HEK293T (cell line): ENCODE data around the gene LRP11.
"Not testable (repeated sequence)": the region's sequence is repeated elsewhere in the genome, so short reads cannot be mapped to it uniquely, and the experiment has no call there.

Source experiments
- CTCF ChIA-PET: fragments of 350-600 bp; formaldehyde crosslinking; extraction: SDS; loops from one replicate; lab custom pipeline; 2021; ENCODE audit warnings: antibody characterized with exemption, inconsistent platforms; lab: Yijun Ruan, JAX
- POLR2A ChIA-PET: fragments of 350-600 bp; formaldehyde crosslinking; extraction: SDS; loops from one replicate; lab custom pipeline; 2020; ENCODE audit warnings: antibody characterized with exemption, inconsistent platforms; lab: Yijun Ruan, JAX
- DNase-seq: peaks from one replicate; pipeline ENCODE4 v3.0.0; 2012; ENCODE audit warnings: mixed read lengths; ENCODE audit errors: extremely low spot score
- ARNT ChIP-seq: fragments of 450-650 bp; IDR thresholded peaks from 2 replicates; pipeline ENCODE4 v1.6.1; 2017; ENCODE audit warnings: mild to moderate bottlenecking
- BHLHE40 ChIP-seq: fragments of 450-650 bp; IDR thresholded peaks from 2 replicates; pipeline ENCODE4 v1.6.1; 2016; ENCODE audit warnings: mild to moderate bottlenecking, moderate library complexity, borderline replicate concordance
- CTBP1 ChIP-seq: fragments of 450-650 bp; IDR thresholded peaks from 2 replicates; pipeline ENCODE4 v1.6.1; 2016; ENCODE audit warnings: borderline replicate concordance
- ELF4 ChIP-seq: fragments of 450-650 bp; IDR thresholded peaks from 2 replicates; pipeline ENCODE4 v1.6.1; 2017; ENCODE audit warnings: antibody characterized with exemption
- FOXA1 ChIP-seq: fragments of 450-650 bp; IDR thresholded peaks from 2 replicates; pipeline ENCODE4 v1.6.1; 2016; ENCODE audit warnings: mild to moderate bottlenecking
- FOXK2 ChIP-seq: fragments of 450-650 bp; IDR thresholded peaks from 2 replicates; pipeline ENCODE4 v1.6.1; 2016; ENCODE audit warnings: mild to moderate bottlenecking
- FOXM1 ChIP-seq: fragments of 450-650 bp; IDR thresholded peaks from 2 replicates; pipeline ENCODE4 v1.6.1; 2017; ENCODE audit warnings: mild to moderate bottlenecking, borderline replicate concordance
- HDGF ChIP-seq: fragments of 450-650 bp; IDR thresholded peaks from 2 replicates; pipeline ENCODE4 v1.6.1; 2017; ENCODE audit warnings: antibody characterized with exemption, borderline replicate concordance
- L3MBTL2 ChIP-seq: fragments of 450-650 bp; conservative IDR thresholded peaks from 2 replicates; pipeline ENCODE4 v1.6.1; 2016; ENCODE audit warnings: mild to moderate bottlenecking
- LEF1 ChIP-seq: fragments of 450-650 bp; IDR thresholded peaks from 2 replicates; pipeline ENCODE4 v1.6.1; 2017; ENCODE audit warnings: mild to moderate bottlenecking, borderline replicate concordance
- NFRKB ChIP-seq: fragments of 450-650 bp; IDR thresholded peaks from 2 replicates; pipeline ENCODE4 v1.6.1; 2016; ENCODE audit warnings: mild to moderate bottlenecking, moderate library complexity
- PKNOX1 ChIP-seq: fragments of 450-650 bp; IDR thresholded peaks from 2 replicates; pipeline ENCODE4 v1.6.1; 2016
- SP1 ChIP-seq: fragments of 450-650 bp; IDR thresholded peaks from 2 replicates; pipeline ENCODE4 v1.6.1; 2017
- SUZ12 ChIP-seq: fragments of 450-650 bp; IDR thresholded peaks from 2 replicates; pipeline ENCODE4 v1.6.1; 2016; ENCODE audit warnings: mild to moderate bottlenecking
- TARDBP ChIP-seq: fragments of 450-650 bp; IDR thresholded peaks from 2 replicates; pipeline ENCODE4 v1.6.1; 2016
- ZNF384 ChIP-seq: fragments of 450-650 bp; IDR thresholded peaks from 2 replicates; pipeline ENCODE4 v1.6.1; 2016

Gene LRP11

GRCh38 chr6:149909701-149910470, 45.7 kb upstream of the LRP11 start:
- POLR2A ChIA-PET: no interaction called here
- CTCF ChIA-PET: no interaction called here
- TF ChIP-seq PKNOX1 (no peak), FOXK2 (no peak), ARNT (no peak), FOXA1 (no peak), ZNF384 (no peak), FOXM1 (no peak), TARDBP (no peak), SP1 (no peak), SUZ12 (no peak), ELF4 (no peak), L3MBTL2 (no peak), NFRKB (no peak), BHLHE40 (no peak), CTBP1 (no peak), HDGF (no peak), LEF1 (no peak)
- DNase-seq: no peak

- CTCF ChIA-PET: interaction anchor here (0.7 kb wide), 1 partner anchor 189 kb away, joined by 3 read pairs; no protein-coding TSS in a partner anchor
- DNase-seq, POLR2A ChIA-PET: not testable (repeated sequence)
These were observed 44.3 kb upstream of the LRP11 start for GRCh38 chr6:149908480-149908879.

GRCh38 chr6:149907317-149907716, 43.2 kb upstream of the LRP11 start:
- ChIA-PET CTCF (no interaction called here), POLR2A (no interaction called here)
- no peak for DNase-seq
- no peak for TF ChIP-seq NFRKB
- no peak for TF ChIP-seq LEF1
- TF ChIP-seq FOXK2: no peak

- TF ChIP-seq BHLHE40 (no peak), LEF1 (no peak), HDGF (no peak), FOXK2 (no peak), FOXM1 (no peak), SP1 (no peak), CTBP1 (no peak)
- DNase-seq: no peak
- ChIA-PET POLR2A (interaction anchor here (1.7 kb wide), 1 partner anchor 189 kb away, joined by 4 read pairs; the partner anchor contains the start of gene LATS1), CTCF (interaction anchor here (1.9 kb wide), 1 partner anchor 16 kb away, joined by 4 read pairs; no protein-coding TSS in a partner anchor)
These were observed 42.2 kb upstream of the LRP11 start for GRCh38 chr6:149906405-149906804.

- no peak for TF ChIP-seq HDGF
- no peak for TF ChIP-seq PKNOX1
- ChIA-PET POLR2A (interaction anchor here (1.7 kb wide), 1 partner anchor 188 kb away, joined by 4 read pairs; the partner anchor contains the start of gene LATS1), CTCF (interaction anchor here (1.9 kb wide), 1 partner anchor 16 kb away, joined by 4 read pairs; no protein-coding TSS in a partner anchor)
- no peak for DNase-seq
These were observed 41.8 kb upstream of the LRP11 start for GRCh38 chr6:149905911-149906371.

- POLR2A ChIA-PET: interaction anchor here (1.7 kb wide), 1 partner anchor 188 kb away, joined by 4 read pairs; the partner anchor contains the start of gene LATS1
- DNase-seq: no peak
- TF ChIP-seq FOXK2 (no peak), FOXM1 (no peak), LEF1 (no peak), L3MBTL2 (no peak), SUZ12 (no peak), SP1 (no peak), PKNOX1 (no peak), ELF4 (no peak), BHLHE40 (no peak), NFRKB (no peak), ZNF384 (no peak)
- CTCF ChIA-PET: interaction anchor here (1.9 kb wide), 1 partner anchor 17 kb away, joined by 4 read pairs; no protein-coding TSS in a partner anchor
These were observed 41.3 kb upstream of the LRP11 start for GRCh38 chr6:149905371-149905910.
